ENCODE measurements around the gene DLGAP4.
"Not testable (repeated sequence)": the region's sequence is repeated elsewhere in the genome, so short reads cannot be mapped to it uniquely, and the experiment has no call there.

DLGAP4 gene

DNA sequence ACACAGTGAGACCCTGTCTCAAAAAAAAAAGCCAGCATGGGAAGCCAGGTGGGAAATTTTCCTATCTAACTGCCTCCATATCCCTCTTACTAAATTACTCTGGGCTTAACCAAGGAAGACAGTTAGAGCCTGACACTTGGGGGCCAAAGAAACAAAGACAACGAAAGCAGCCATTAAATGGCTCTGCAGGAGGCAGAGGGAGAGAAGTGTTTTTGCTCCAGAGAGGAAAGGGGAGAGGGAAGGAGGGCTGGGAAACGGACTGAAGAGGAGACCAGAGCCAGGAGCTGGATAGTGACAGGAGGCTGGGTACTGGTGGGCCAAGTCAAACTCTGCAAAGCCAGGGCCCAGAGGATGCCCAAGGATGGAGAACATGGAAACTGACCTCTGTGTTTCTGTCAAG is 256.6 kb downstream of the DLGAP4 start:
- no peaks in the 10 kb centered on the region for H4K20me1 ChIP-seq (ENCODE audit: insufficient read depth)
- H3K79me2 ChIP-seq (ENCODE audit: insufficient read depth, low read depth): no peaks in the 10 kb centered on the region
- H2AFZ ChIP-seq (ENCODE audit: low read depth): no peak overlapping the region
- no peak overlapping the region for H3K4me3 ChIP-seq (IDR thresholded peaks at IDR 0.05; ENCODE audit: insufficient read depth, low read depth, low read length)
- no peaks in the 10 kb centered on the region for H3K36me3 ChIP-seq (ENCODE audit: insufficient read depth)
- TF ChIP-seq CTCF (conservative IDR thresholded peaks at IDR 0.05; ENCODE audit: low read depth, low read length): no peak
- no peak overlapping the region for H3K27ac ChIP-seq
- H3K4me1 ChIP-seq (ENCODE audit: low read depth, poor library complexity, severe bottlenecking): no peaks in the 10 kb centered on the region
- H3K4me2 ChIP-seq: no peak overlapping the region
- no peaks in the 10 kb centered on the region for H3K27me3 ChIP-seq (ENCODE audit: insufficient read depth, low read depth)
- H3K9ac ChIP-seq: no peak overlapping the region

DNA sequence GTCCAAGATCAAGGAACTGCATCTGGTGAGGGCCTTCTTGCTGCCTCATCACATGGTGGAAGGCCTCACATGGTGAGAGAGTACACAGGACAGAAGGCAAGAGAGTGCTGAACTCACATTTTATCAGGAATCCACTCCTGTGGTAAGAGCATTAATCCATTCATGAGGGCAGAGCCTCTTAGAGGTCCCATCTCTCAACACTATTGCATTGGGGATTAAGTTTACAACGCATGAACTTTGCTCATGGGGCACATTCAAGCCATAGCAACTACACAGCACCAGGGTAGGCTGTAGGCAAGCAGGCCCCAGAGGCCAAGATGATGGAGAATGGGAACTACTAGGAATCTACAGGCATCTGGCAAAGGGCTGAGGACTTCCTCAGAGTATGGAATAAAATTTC is 257.2 kb downstream of the DLGAP4 start:
- Histone ChIP-seq H3K36me3 (ENCODE audit: insufficient read depth) (no peaks in the 10 kb centered on the region), H3K4me3 (IDR thresholded peaks at IDR 0.05; ENCODE audit: insufficient read depth, low read depth, low read length) (no peak overlapping the region), H3K27ac (no peak overlapping the region), H3K27me3 (ENCODE audit: insufficient read depth, low read depth) (no peaks in the 10 kb centered on the region), H3K4me2 (no peak overlapping the region), H3K79me2 (ENCODE audit: insufficient read depth, low read depth) (no peaks in the 10 kb centered on the region), H4K20me1 (ENCODE audit: insufficient read depth) (no peaks in the 10 kb centered on the region), H3K4me1 (ENCODE audit: low read depth, poor library complexity, severe bottlenecking) (no peaks in the 10 kb centered on the region), H2AFZ (ENCODE audit: low read depth) (no peak overlapping the region), H3K9ac (no peak overlapping the region)
- TF ChIP-seq CTCF (conservative IDR thresholded peaks at IDR 0.05; ENCODE audit: low read depth, low read length): no peak

- not testable (repeated sequence) for H3K79me2 ChIP-seq (ENCODE audit: insufficient read depth, low read depth); H3K36me3 ChIP-seq (ENCODE audit: insufficient read depth); H3K27ac ChIP-seq; H3K27me3 ChIP-seq (ENCODE audit: insufficient read depth, low read depth); H3K4me1 ChIP-seq (ENCODE audit: low read depth, poor library complexity, severe bottlenecking); H4K20me1 ChIP-seq (ENCODE audit: insufficient read depth); H2AFZ ChIP-seq (ENCODE audit: low read depth); H3K4me3 ChIP-seq (IDR thresholded peaks at IDR 0.05; ENCODE audit: insufficient read depth, low read depth, low read length); H3K9ac ChIP-seq; H3K4me2 ChIP-seq
Measured at GRCh38 chr20:36564078-36564725, 258.1 kb downstream of the DLGAP4 start.

- not testable (repeated sequence) for H3K4me2 ChIP-seq; H3K27ac ChIP-seq; H3K79me2 ChIP-seq (ENCODE audit: insufficient read depth, low read depth); H3K36me3 ChIP-seq (ENCODE audit: insufficient read depth); H3K27me3 ChIP-seq (ENCODE audit: insufficient read depth, low read depth); H3K4me1 ChIP-seq (ENCODE audit: low read depth, poor library complexity, severe bottlenecking); H3K9ac ChIP-seq; H2AFZ ChIP-seq (ENCODE audit: low read depth); H3K4me3 ChIP-seq (IDR thresholded peaks at IDR 0.05; ENCODE audit: insufficient read depth, low read depth, low read length); H4K20me1 ChIP-seq (ENCODE audit: insufficient read depth)
Measured at GRCh38 chr20:36564726-36565121, 258.6 kb downstream of the DLGAP4 start.

DNA sequence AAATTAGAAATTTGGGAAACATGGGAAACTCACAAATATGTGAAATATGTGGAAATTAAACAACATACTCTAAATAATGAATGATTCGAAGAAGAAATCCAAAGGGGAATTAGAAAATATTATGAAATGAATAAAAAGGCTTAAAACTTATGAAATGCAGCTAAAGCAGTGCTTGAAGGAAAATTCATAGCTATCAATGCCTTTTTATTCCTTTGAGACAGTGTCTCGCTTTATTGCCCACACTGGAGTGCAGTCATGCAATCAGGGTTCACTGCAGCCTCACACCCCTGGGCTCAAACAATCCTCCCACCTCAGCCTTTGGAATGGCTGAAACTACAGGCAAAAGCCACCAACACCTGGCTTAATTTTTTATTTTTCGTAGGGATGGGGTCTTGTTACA is 259.4 kb downstream of the DLGAP4 start:
- H3K4me2 ChIP-seq: no peak overlapping the region
- no peak overlapping the region for H3K4me3 ChIP-seq (IDR thresholded peaks at IDR 0.05; ENCODE audit: insufficient read depth, low read depth, low read length)
- H3K27ac ChIP-seq: no peak overlapping the region
- no peak for TF ChIP-seq CTCF (conservative IDR thresholded peaks at IDR 0.05; ENCODE audit: low read depth, low read length)
- H4K20me1 ChIP-seq (ENCODE audit: insufficient read depth): no peaks in the 10 kb centered on the region
- H3K79me2 ChIP-seq (ENCODE audit: insufficient read depth, low read depth): no peaks in the 10 kb centered on the region
- H3K4me1 ChIP-seq (ENCODE audit: low read depth, poor library complexity, severe bottlenecking): no peaks in the 10 kb centered on the region
- no peak overlapping the region for H3K9ac ChIP-seq
- no peaks in the 10 kb centered on the region for H3K27me3 ChIP-seq (ENCODE audit: insufficient read depth, low read depth)
- H3K36me3 ChIP-seq (ENCODE audit: insufficient read depth): no peaks in the 10 kb centered on the region
- H2AFZ ChIP-seq (ENCODE audit: low read depth): no peak overlapping the region
